ENCODE measurements around the gene GNAT3.

The GNAT3 gene

GRCh38 chr7:80412842-80413241 lies 99.0 kb downstream of the GNAT3 start:
- no peak overlapping the region for H2BK12ac ChIP-seq (ENCODE audit: low read length)
- H3K4me2 ChIP-seq (ENCODE audit: insufficient read depth, low read length, poor library complexity, severe bottlenecking): no peak overlapping the region
- H3K36me3 ChIP-seq (replicated peaks in 1 of 2; ENCODE audit: control insufficient read depth in 2 of 2, insufficient read depth in 2 of 2, low read length in 2 of 2): no peaks in the 10 kb centered on the region
- no peaks in the 10 kb centered on the region for H3K4me1 ChIP-seq (ENCODE audit: control insufficient read depth in 2 of 2, insufficient read depth in 1 of 2, low read depth in 1 of 2, low read length in 2 of 2)
- no peak overlapping the region for H2BK120ac ChIP-seq (ENCODE audit: low read depth, low read length)
- H4K8ac ChIP-seq (ENCODE audit: low read depth, low read length): no peak overlapping the region
- no CpG with 5 or more reads among the region's 1 CpG for WGBS, 2 donors (ENCODE audit: extremely low coverage in 2 of 2, insufficient read length in 2 of 2, insufficient replicate concordance in 1 of 2)
- H3K14ac ChIP-seq (ENCODE audit: low read length): no peak overlapping the region
- H3K27me3 ChIP-seq (ENCODE audit: control insufficient read depth in 3 of 3, insufficient read depth in 3 of 3, low read depth in 1 of 3, low read length in 3 of 3): no peaks in the 10 kb centered on the region
- no peak overlapping the region for H3K4me3 ChIP-seq (ENCODE audit: low read length in 2 of 2)
- no peak overlapping the region for H4K91ac ChIP-seq (ENCODE audit: low read depth, low read length, poor library complexity)
- no peak overlapping the region for H3K18ac ChIP-seq (ENCODE audit: low read length)
- no peak overlapping the region for H3K23ac ChIP-seq (ENCODE audit: low read depth, low read length, poor library complexity)
- H3K4ac ChIP-seq (ENCODE audit: low read length): no peak overlapping the region
- H3K27ac ChIP-seq (replicated peaks; ENCODE audit: low read length): no peak overlapping the region
- H2BK5ac ChIP-seq (ENCODE audit: low read length): no peak overlapping the region
- no peak overlapping the region for H2BK15ac ChIP-seq (ENCODE audit: low read length)
- no peaks in the 10 kb centered on the region for H3K79me1 ChIP-seq (ENCODE audit: low read depth, low read length)
- H3K9me3 ChIP-seq (replicated peaks in 1 of 2; ENCODE audit: control insufficient read depth in 2 of 2, insufficient read depth in 1 of 2, low read depth in 1 of 2, low read length in 2 of 2): no peaks in the 10 kb centered on the region
- no peak overlapping the region for H2AK5ac ChIP-seq (ENCODE audit: low read depth, low read length)
- no peak overlapping the region for H3K9ac ChIP-seq (ENCODE audit: low read depth, low read length, poor library complexity)
- no peak for DNase-seq (ENCODE audit: low spot score)
- H2AFZ ChIP-seq (ENCODE audit: low read length): no peak overlapping the region

GRCh38 chr7:80411621-80412020 lies 100.2 kb downstream of the GNAT3 start:
- H3K36me3 ChIP-seq (replicated peaks in 1 of 2; ENCODE audit: control insufficient read depth in 2 of 2, insufficient read depth in 2 of 2, low read length in 2 of 2): no peaks in the 10 kb centered on the region
- no peak overlapping the region for H3K4me3 ChIP-seq (ENCODE audit: low read length in 2 of 2)
- no peaks in the 10 kb centered on the region for H3K79me1 ChIP-seq (ENCODE audit: low read depth, low read length)
- H2AK5ac ChIP-seq (ENCODE audit: low read depth, low read length): no peak overlapping the region
- H3K9me3 ChIP-seq (replicated peaks in 1 of 2; ENCODE audit: control insufficient read depth in 2 of 2, insufficient read depth in 1 of 2, low read depth in 1 of 2, low read length in 2 of 2): no peaks in the 10 kb centered on the region
- no peaks in the 10 kb centered on the region for H3K27me3 ChIP-seq (ENCODE audit: control insufficient read depth in 3 of 3, insufficient read depth in 3 of 3, low read depth in 1 of 3, low read length in 3 of 3)
- WGBS, 2 donors (ENCODE audit: extremely low coverage in 2 of 2, insufficient read length in 2 of 2, insufficient replicate concordance in 1 of 2): no CpG with 5 or more reads among the region's 2 CpGs
- H3K4me2 ChIP-seq (ENCODE audit: insufficient read depth, low read length, poor library complexity, severe bottlenecking): no peak overlapping the region
- H4K91ac ChIP-seq (ENCODE audit: low read depth, low read length, poor library complexity): no peak overlapping the region
- no peak overlapping the region for H2AFZ ChIP-seq (ENCODE audit: low read length)
- H2BK5ac ChIP-seq (ENCODE audit: low read length): no peak overlapping the region
- no peak overlapping the region for H4K8ac ChIP-seq (ENCODE audit: low read depth, low read length)
- H2BK120ac ChIP-seq (ENCODE audit: low read depth, low read length): no peak overlapping the region
- H2BK12ac ChIP-seq (ENCODE audit: low read length): no peak overlapping the region
- no peaks in the 10 kb centered on the region for H3K4me1 ChIP-seq (ENCODE audit: control insufficient read depth in 2 of 2, insufficient read depth in 1 of 2, low read depth in 1 of 2, low read length in 2 of 2)
- H3K9ac ChIP-seq (ENCODE audit: low read depth, low read length, poor library complexity): no peak overlapping the region
- H3K18ac ChIP-seq (ENCODE audit: low read length): no peak overlapping the region
- no peak overlapping the region for H3K14ac ChIP-seq (ENCODE audit: low read length)
- H3K4ac ChIP-seq (ENCODE audit: low read length): no peak overlapping the region
- DNase-seq (ENCODE audit: low spot score): no peak
- H3K27ac ChIP-seq (replicated peaks; ENCODE audit: low read length): no peak overlapping the region
- no peak overlapping the region for H3K23ac ChIP-seq (ENCODE audit: low read depth, low read length, poor library complexity)
- H2BK15ac ChIP-seq (ENCODE audit: low read length): no peak overlapping the region

GRCh38 chr7:80410081-80410480 lies 101.8 kb downstream of the GNAT3 start:
- Histone ChIP-seq H3K14ac (ENCODE audit: low read length) (no peak overlapping the region), H3K9me3 (replicated peaks in 1 of 2; ENCODE audit: control insufficient read depth in 2 of 2, insufficient read depth in 1 of 2, low read depth in 1 of 2, low read length in 2 of 2) (no peaks in the 10 kb centered on the region), H3K9ac (ENCODE audit: low read depth, low read length, poor library complexity) (no peak overlapping the region), H3K27me3 (ENCODE audit: control insufficient read depth in 3 of 3, insufficient read depth in 3 of 3, low read depth in 1 of 3, low read length in 3 of 3) (no peaks in the 10 kb centered on the region), H3K23ac (ENCODE audit: low read depth, low read length, poor library complexity) (no peak overlapping the region), H3K4me1 (ENCODE audit: control insufficient read depth in 2 of 2, insufficient read depth in 1 of 2, low read depth in 1 of 2, low read length in 2 of 2) (no peaks in the 10 kb centered on the region), H3K4me2 (ENCODE audit: insufficient read depth, low read length, poor library complexity, severe bottlenecking) (no peak overlapping the region), H4K91ac (ENCODE audit: low read depth, low read length, poor library complexity) (no peak overlapping the region), H2BK15ac (ENCODE audit: low read length) (no peak overlapping the region), H4K8ac (ENCODE audit: low read depth, low read length) (no peak overlapping the region), H2BK12ac (ENCODE audit: low read length) (no peak overlapping the region), H2BK5ac (ENCODE audit: low read length) (no peak overlapping the region), H2AK5ac (ENCODE audit: low read depth, low read length) (no peak overlapping the region), H3K27ac (replicated peaks; ENCODE audit: low read length) (no peak overlapping the region), H3K79me1 (ENCODE audit: low read depth, low read length) (no peaks in the 10 kb centered on the region), H3K4ac (ENCODE audit: low read length) (no peak overlapping the region), H2BK120ac (ENCODE audit: low read depth, low read length) (no peak overlapping the region), H3K4me3 (ENCODE audit: low read length in 2 of 2) (no peak overlapping the region), H2AFZ (ENCODE audit: low read length) (no peak overlapping the region), H3K18ac (ENCODE audit: low read length) (no peak overlapping the region), H3K36me3 (replicated peaks in 1 of 2; ENCODE audit: control insufficient read depth in 2 of 2, insufficient read depth in 2 of 2, low read length in 2 of 2) (no peaks in the 10 kb centered on the region)
- no peak for DNase-seq (ENCODE audit: low spot score)

All from neuronal stem cell (in vitro differentiated cells).